IMR-90 (cell line): ENCODE data around the gene CC2D1A. TPM values are rescaled to one million over a fixed set of nuclear protein-coding genes. Genes with fewer than 3 reads are reported as not detected.

Source experiments
- ATAC-seq: fragments of 200-7000 bp; cut with Tn5 transposase; 2 replicates; pipeline ENCODE4 v1.9.1; 2020; ENCODE audit warnings: low read depth, mild to moderate bottlenecking, moderate library complexity
- BruUV-seq: library from RNA; stranded (reverse); fragments of 400-500 nt; replicated peaks from 2 replicates; lab custom pipeline; 2021; lab: Mats Ljungman, UMichigan
- CTCF ChIA-PET: fragments of 300-600 bp; formaldehyde crosslinking; extraction: SDS; loops from one replicate; lab custom pipeline; 2021; ENCODE audit warnings: antibody characterized with exemption; lab: Yijun Ruan, JAX
- POLR2A ChIA-PET: fragments of 300-600 bp; sonication (Branson Sonifier 250); formaldehyde crosslinking; loops from one replicate; lab custom pipeline; 2022; ENCODE audit warnings: antibody characterized with exemption; ENCODE audit not compliant: unreplicated experiment; lab: Charles Lee
- DNase-seq: peaks from one replicate; pipeline ENCODE4 v3.0.0; 2013
- H2AFZ ChIP-seq: replicated peaks from 2 replicates; pipeline ENCODE3; 2013; ENCODE audit warnings: low read length, mild to moderate bottlenecking; ENCODE audit not compliant: poor library complexity
- H2AK5ac ChIP-seq: 2 replicates; pipeline ENCODE4 v1.6.1; 2013; ENCODE audit warnings: low read depth, low read length, inconsistent platforms
- H2AK9ac ChIP-seq: replicated peaks from 2 replicates; pipeline ENCODE3; 2013; ENCODE audit warnings: mild to moderate bottlenecking, low read depth, low read length, moderate library complexity; ENCODE audit not compliant: poor library complexity
- H2BK120ac ChIP-seq: 2 replicates; pipeline ENCODE4 v1.6.1; 2013; ENCODE audit warnings: low read depth, low read length, inconsistent platforms
- H2BK15ac ChIP-seq: 3 replicates; pipeline ENCODE4 v1.6.1; 2013; ENCODE audit warnings: low read depth, low read length, inconsistent platforms
- H2BK20ac ChIP-seq: 2 replicates; pipeline ENCODE4 v1.6.1; 2013; ENCODE audit warnings: low read depth, mild to moderate bottlenecking, inconsistent platforms, low read length, moderate library complexity
- H2BK5ac ChIP-seq: 2 replicates; pipeline ENCODE4 v1.6.1; 2013; ENCODE audit warnings: mild to moderate bottlenecking, low read depth, low read length, inconsistent platforms; ENCODE audit not compliant: poor library complexity, severe bottlenecking
- H3K14ac ChIP-seq: replicated peaks from 2 replicates; pipeline ENCODE4 v1.6.1; 2013; ENCODE audit warnings: low read depth, low read length, inconsistent platforms
- H3K18ac ChIP-seq: 2 replicates; pipeline ENCODE4 v1.6.1; 2013; ENCODE audit warnings: low read depth, low read length, control low read depth
- H3K23ac ChIP-seq: 2 replicates; pipeline ENCODE4 v1.6.1; 2013; ENCODE audit warnings: low read depth, low read length, inconsistent platforms
- H3K27ac ChIP-seq: 2 replicates; pipeline ENCODE4 v1.5.1; 2013; ENCODE audit warnings: mild to moderate bottlenecking, control low read depth, low read length; ENCODE audit not compliant: insufficient read depth
- H3K27me3 ChIP-seq: 2 replicates; pipeline ENCODE4 v1.6.1; 2013; ENCODE audit warnings: low read length; ENCODE audit not compliant: control insufficient read depth, insufficient read depth
- H3K36me3 ChIP-seq: 2 replicates; pipeline ENCODE4 v1.6.1; 2013; ENCODE audit warnings: low read length, mixed read lengths; ENCODE audit not compliant: control insufficient read depth, insufficient read depth
- H3K4ac ChIP-seq: 2 replicates; pipeline ENCODE4 v1.6.1; 2013; ENCODE audit warnings: low read depth, low read length, inconsistent platforms
- H3K4me1 ChIP-seq: 2 replicates; pipeline ENCODE4 v1.6.1; 2013; ENCODE audit warnings: low read length, mixed read lengths; ENCODE audit not compliant: control insufficient read depth, insufficient read depth
- H3K4me2 ChIP-seq: 2 replicates; pipeline ENCODE4 v1.6.1; 2013; ENCODE audit warnings: low read depth, mild to moderate bottlenecking, control low read depth, low read length, moderate library complexity
- H3K4me3 ChIP-seq: 2 replicates; pipeline ENCODE4 v1.5.1; 2013; ENCODE audit warnings: low read depth, mild to moderate bottlenecking, control low read depth, low read length, moderate library complexity; ENCODE audit not compliant: insufficient read depth
- H3K56ac ChIP-seq: 2 replicates; pipeline ENCODE4 v1.6.1; 2013; ENCODE audit warnings: low read length, inconsistent platforms; ENCODE audit not compliant: insufficient read depth; ENCODE audit errors: extremely low read depth
- H3K79me1 ChIP-seq, 2 experiments: 2 replicates each; pipeline ENCODE4 v1.6.1; 2013; ENCODE audit warnings: low read length in 2 of 2, inconsistent platforms in 1 of 2, low read depth in 1 of 2
- H3K9ac ChIP-seq: 2 replicates; pipeline ENCODE4 v1.6.1; 2013; ENCODE audit warnings: low read depth, low read length, control low read depth
- H3K9me1 ChIP-seq: 2 replicates; pipeline ENCODE4 v1.6.1; 2013; ENCODE audit warnings: low read length, inconsistent platforms; ENCODE audit not compliant: insufficient read depth
- H3K9me3 ChIP-seq: 2 replicates; pipeline ENCODE4 v1.6.1; 2013; ENCODE audit warnings: low read length; ENCODE audit not compliant: control insufficient read depth, insufficient read depth
- H4K20me1 ChIP-seq: 2 replicates; pipeline ENCODE4 v1.6.1; 2013; ENCODE audit warnings: low read length, inconsistent platforms; ENCODE audit not compliant: insufficient read depth
- H4K5ac ChIP-seq: 2 replicates; pipeline ENCODE4 v1.6.1; 2013; ENCODE audit warnings: mild to moderate bottlenecking, low read depth, low read length, control low read depth
- H4K8ac ChIP-seq, 2 experiments: 2 replicates each; pipeline ENCODE4 v1.6.1; 2013; ENCODE audit warnings: low read depth in 2 of 2, low read length in 2 of 2, control low read depth in 1 of 2, inconsistent platforms in 1 of 2
- H4K91ac ChIP-seq: 2 replicates; pipeline ENCODE4 v1.6.1; 2013; ENCODE audit warnings: low read depth, low read length, inconsistent platforms; ENCODE audit not compliant: insufficient read depth
- BHLHE40 ChIP-seq: fragments of 150-350 bp; IDR thresholded peaks from 2 replicates; pipeline ENCODE4 v1.6.1; 2016; ENCODE audit warnings: mild to moderate bottlenecking, low read depth, low read length
- CEBPB ChIP-seq: IDR thresholded peaks from 2 replicates; pipeline ENCODE4 v1.6.1; 2012; ENCODE audit warnings: low read depth, low read length, improper control_type of control experiment
- CHD1 ChIP-seq: IDR thresholded peaks from 2 replicates; pipeline ENCODE4 v1.6.1; 2012; ENCODE audit warnings: low read depth, low read length, improper control_type of control experiment
- FOS ChIP-seq: fragments of 150-350 bp; IDR thresholded peaks from 2 replicates; pipeline ENCODE4 v1.6.1; 2016; ENCODE audit warnings: low read depth, low read length
- MAFK ChIP-seq: IDR thresholded peaks from 2 replicates; pipeline ENCODE4 v1.6.1; 2012; ENCODE audit warnings: low read depth, low read length, improper control_type of control experiment
- MAZ ChIP-seq: IDR thresholded peaks from 2 replicates; pipeline ENCODE4 v1.6.1; 2012; ENCODE audit warnings: low read depth, mild to moderate bottlenecking, low read length, improper control_type of control experiment, moderate library complexity, borderline replicate concordance
- MXI1 ChIP-seq: IDR thresholded peaks from 2 replicates; pipeline ENCODE4 v1.6.1; 2012; ENCODE audit warnings: low read depth, mild to moderate bottlenecking, low read length, moderate library complexity, borderline replicate concordance
- NFE2L2 ChIP-seq: fragments of 150-350 bp; IDR thresholded peaks from 2 replicates; pipeline ENCODE4 v1.6.1; 2016; ENCODE audit warnings: low read depth, mild to moderate bottlenecking, low read length
- POLR2A ChIP-seq: IDR thresholded peaks from 2 replicates; pipeline ENCODE4 v1.6.1; 2012; ENCODE audit warnings: mild to moderate bottlenecking, low read depth, low read length
- RAD21 ChIP-seq: IDR thresholded peaks from 2 replicates; pipeline ENCODE4 v1.6.1; 2012; ENCODE audit warnings: low read length, improper control_type of control experiment
- RCOR1 ChIP-seq: IDR thresholded peaks from 2 replicates; pipeline ENCODE4 v1.6.1; 2012; ENCODE audit warnings: mild to moderate bottlenecking, low read length, improper control_type of control experiment; ENCODE audit not compliant: insufficient replicate concordance
- RFX5 ChIP-seq: IDR thresholded peaks from 2 replicates; pipeline ENCODE4 v1.8.0; 2012; ENCODE audit warnings: low read depth, mild to moderate bottlenecking, low read length, moderate library complexity
- SMC3 ChIP-seq: fragments of 150-350 bp; IDR thresholded peaks from 2 replicates; pipeline ENCODE4 v1.6.1; 2016; ENCODE audit warnings: low read depth, mild to moderate bottlenecking, antibody characterized with exemption, low read length, moderate library complexity
- USF2 ChIP-seq: fragments of 150-350 bp; IDR thresholded peaks from 2 replicates; pipeline ENCODE4 v1.6.1; 2017; ENCODE audit warnings: mild to moderate bottlenecking, antibody characterized with exemption, low read length, low read depth
- WGBS, 2 experiments: methylation state at CpG; one replicate each; pipeline versions ENCODE4 v1.1.5 to v1.1.7; 2013; ENCODE audit warnings: missing lambda C conversion rate in 2 of 2; ENCODE audit not compliant: insufficient read length in 1 of 2; ENCODE audit errors: extremely low coverage in 2 of 2; 5-methylcytosine and 5-hydroxymethylcytosine counted together
- dilution Hi-C: fragments of 300-500 bp; cut with HindIII; formaldehyde crosslinking; loops from one replicate; pipeline ENCODE4 v1.14.3; 2018; ENCODE audit warnings: low sequenced_read_pairs; ENCODE audit not compliant: unreplicated experiment
- in situ Hi-C: fragments of 300-500 bp; cut with MboI; formaldehyde crosslinking; loops from 3 replicates; pipeline ENCODE4 v1.14.3; 2019; ENCODE audit warnings: low sequenced_read_pairs, inconsistent platforms, mixed read lengths
- intact Hi-C: fragments of 100-400 bp; cut with micrococcal nuclease; formaldehyde crosslinking; loops from 2 replicates; pipeline ENCODE4 v1.10.0; 2022
- polyA plus RNA-seq, 3 experiments: library from polyadenylated mRNA; depleted of rRNA; stranded (reverse); fragments of >200 nt; gene quantifications; 2 replicates each; pipeline ENCODE4 v1.2.3, GENCODE V29; 2012; ENCODE audit warnings: low replicate concordance in 1 of 3
- total RNA-seq: library from RNA; depleted of rRNA; stranded (reverse); fragments of >200 nt; gene quantifications from 2 replicates; pipeline ENCODE4 v1.2.3, GENCODE V29; 2012
- TF ChIP-seq, protein P1 (sequence below): fragments of 150-350 bp; IDR thresholded peaks from 2 replicates; pipeline ENCODE4 v1.6.1; 2016; ENCODE audit warnings: low read depth, mild to moderate bottlenecking, low read length, moderate library complexity, borderline replicate concordance
- TF ChIP-seq, protein P2 (sequence below): conservative IDR thresholded peaks from 2 replicates; pipeline ENCODE4 v1.5.1; 2012; ENCODE audit warnings: mild to moderate bottlenecking, low read depth, low read length, improper control_type of control experiment

Gene CC2D1A
- total and polyA plus RNA-seq, 2 of the 4 experiments (the other 2 are of a cell fraction), result 4.1 to 14.7 TPM

DNA sequence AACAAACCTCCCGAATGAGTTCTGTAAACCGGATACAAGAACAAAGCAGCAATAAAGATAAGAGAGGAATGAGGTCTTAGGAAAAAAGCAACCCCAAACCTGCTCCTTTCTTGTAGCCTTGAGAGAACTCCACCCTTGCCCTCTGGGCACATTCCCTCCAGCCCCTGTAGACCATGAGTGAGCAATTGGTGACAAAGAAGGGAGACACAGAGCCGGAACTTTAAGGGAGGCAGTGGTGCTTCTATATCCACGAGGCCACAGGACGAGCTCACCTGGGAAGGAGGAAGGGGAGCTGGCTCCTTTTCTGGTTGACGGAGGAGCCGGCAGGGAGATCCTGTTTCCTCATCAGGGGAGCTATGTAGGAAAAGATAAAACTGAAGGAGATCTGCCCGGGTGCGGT is 13.1 kb upstream of the CC2D1A start:
- H2AK9ac ChIP-seq, result no peak overlapping the region
- WGBS, 2 experiments, result 93% methylated on average over 2 of the region's 9 CpGs; no CpG with 5 or more reads in 1 of the 2 experiments
- TF ChIP-seq NFE2L2 (no peak), USF2 (no peak), POLR2A (no peak), CEBPB (no peak), RFX5 (no peak), MAFK (no peak), RAD21 (no peak), CHD1 (no peak), FOS (no peak), BHLHE40 (no peak), MAZ (no peak), RCOR1 (no peak), MXI1 (no peak), SMC3 (no peak)
- TF ChIP-seq, protein P1, sequence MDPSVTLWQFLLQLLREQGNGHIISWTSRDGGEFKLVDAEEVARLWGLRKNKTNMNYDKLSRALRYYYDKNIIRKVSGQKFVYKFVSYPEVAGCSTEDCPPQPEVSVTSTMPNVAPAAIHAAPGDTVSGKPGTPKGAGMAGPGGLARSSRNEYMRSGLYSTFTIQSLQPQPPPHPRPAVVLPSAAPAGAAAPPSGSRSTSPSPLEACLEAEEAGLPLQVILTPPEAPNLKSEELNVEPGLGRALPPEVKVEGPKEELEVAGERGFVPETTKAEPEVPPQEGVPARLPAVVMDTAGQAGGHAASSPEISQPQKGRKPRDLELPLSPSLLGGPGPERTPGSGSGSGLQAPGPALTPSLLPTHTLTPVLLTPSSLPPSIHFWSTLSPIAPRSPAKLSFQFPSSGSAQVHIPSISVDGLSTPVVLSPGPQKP, result no peak
- TF ChIP-seq, protein P2, sequence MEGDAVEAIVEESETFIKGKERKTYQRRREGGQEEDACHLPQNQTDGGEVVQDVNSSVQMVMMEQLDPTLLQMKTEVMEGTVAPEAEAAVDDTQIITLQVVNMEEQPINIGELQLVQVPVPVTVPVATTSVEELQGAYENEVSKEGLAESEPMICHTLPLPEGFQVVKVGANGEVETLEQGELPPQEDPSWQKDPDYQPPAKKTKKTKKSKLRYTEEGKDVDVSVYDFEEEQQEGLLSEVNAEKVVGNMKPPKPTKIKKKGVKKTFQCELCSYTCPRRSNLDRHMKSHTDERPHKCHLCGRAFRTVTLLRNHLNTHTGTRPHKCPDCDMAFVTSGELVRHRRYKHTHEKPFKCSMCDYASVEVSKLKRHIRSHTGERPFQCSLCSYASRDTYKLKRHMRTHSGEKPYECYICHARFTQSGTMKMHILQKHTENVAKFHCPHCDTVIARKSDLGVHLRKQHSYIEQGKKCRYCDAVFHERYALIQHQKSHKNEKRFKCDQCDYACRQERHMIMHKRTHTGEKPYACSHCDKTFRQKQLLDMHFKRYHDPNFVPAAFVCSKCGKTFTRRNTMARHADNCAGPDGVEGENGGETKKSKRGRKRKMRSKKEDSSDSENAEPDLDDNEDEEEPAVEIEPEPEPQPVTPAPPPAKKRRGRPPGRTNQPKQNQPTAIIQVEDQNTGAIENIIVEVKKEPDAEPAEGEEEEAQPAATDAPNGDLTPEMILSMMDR, result no peak
- H3K4me3 ChIP-seq, result no peak overlapping the region
- H2BK5ac ChIP-seq, result no peak overlapping the region
- H4K91ac ChIP-seq, result no peak overlapping the region
- no peaks in the 10 kb centered on the region for H3K4me1 ChIP-seq
- no peak overlapping the region for H2BK20ac ChIP-seq
- H3K9me1 ChIP-seq, result no peaks in the 10 kb centered on the region
- no peak overlapping the region for H2AK5ac ChIP-seq
- no peaks in the 10 kb centered on the region for H3K9me3 ChIP-seq
- no peaks in the 10 kb centered on the region; the same call in 1 of the 2 replicates for H3K27me3 ChIP-seq
- POLR2A ChIA-PET, result no interaction called here
- H4K20me1 ChIP-seq, result no peaks in the 10 kb centered on the region
- no peak overlapping the region for H4K5ac ChIP-seq
- H3K27ac ChIP-seq, result no peak overlapping the region
- H3K36me3 ChIP-seq, result no peaks in the 10 kb centered on the region
- DNase-seq (no peak), ATAC-seq (no peak)
- no peak overlapping the region for H3K23ac ChIP-seq
- H3K18ac ChIP-seq, result no peak overlapping the region
- H3K4ac ChIP-seq, result no peak overlapping the region
- in situ Hi-C loops (loop anchor here (25.0 kb wide), 1 partner anchor 444 kb away; no protein-coding TSS in a partner anchor), intact Hi-C loops (no loop called here), dilution Hi-C loops (no loop called here)
- H3K14ac ChIP-seq, result no peak overlapping the region
- no peak overlapping the region for H2BK120ac ChIP-seq
- H3K79me1 ChIP-seq, result no peaks in the 10 kb centered on the region
- BruUV-seq, result no TSS peak
- H3K56ac ChIP-seq, result no peak overlapping the region
- CTCF ChIA-PET, result interaction anchor here (1.2 kb wide), 1 partner anchor 10 kb away, joined by 3 read pairs; no protein-coding TSS in a partner anchor
- no peak overlapping the region for H2BK15ac ChIP-seq
- no peak overlapping the region for H4K8ac ChIP-seq
- no peak overlapping the region for H2AFZ ChIP-seq
- H3K9ac ChIP-seq, result no peak overlapping the region
- no peak overlapping the region for H3K4me2 ChIP-seq
